ENCODE data around the gene YWHAG. TPM values are rescaled to one million over a fixed set of nuclear protein-coding genes. Genes with fewer than 3 reads are reported as not detected.

YWHAG gene
- polyA plus RNA-seq, 1 donor (not counting 4 experiments of a cell fraction or from before 2014, with no cell fraction given) = 130 TPM

DNA sequence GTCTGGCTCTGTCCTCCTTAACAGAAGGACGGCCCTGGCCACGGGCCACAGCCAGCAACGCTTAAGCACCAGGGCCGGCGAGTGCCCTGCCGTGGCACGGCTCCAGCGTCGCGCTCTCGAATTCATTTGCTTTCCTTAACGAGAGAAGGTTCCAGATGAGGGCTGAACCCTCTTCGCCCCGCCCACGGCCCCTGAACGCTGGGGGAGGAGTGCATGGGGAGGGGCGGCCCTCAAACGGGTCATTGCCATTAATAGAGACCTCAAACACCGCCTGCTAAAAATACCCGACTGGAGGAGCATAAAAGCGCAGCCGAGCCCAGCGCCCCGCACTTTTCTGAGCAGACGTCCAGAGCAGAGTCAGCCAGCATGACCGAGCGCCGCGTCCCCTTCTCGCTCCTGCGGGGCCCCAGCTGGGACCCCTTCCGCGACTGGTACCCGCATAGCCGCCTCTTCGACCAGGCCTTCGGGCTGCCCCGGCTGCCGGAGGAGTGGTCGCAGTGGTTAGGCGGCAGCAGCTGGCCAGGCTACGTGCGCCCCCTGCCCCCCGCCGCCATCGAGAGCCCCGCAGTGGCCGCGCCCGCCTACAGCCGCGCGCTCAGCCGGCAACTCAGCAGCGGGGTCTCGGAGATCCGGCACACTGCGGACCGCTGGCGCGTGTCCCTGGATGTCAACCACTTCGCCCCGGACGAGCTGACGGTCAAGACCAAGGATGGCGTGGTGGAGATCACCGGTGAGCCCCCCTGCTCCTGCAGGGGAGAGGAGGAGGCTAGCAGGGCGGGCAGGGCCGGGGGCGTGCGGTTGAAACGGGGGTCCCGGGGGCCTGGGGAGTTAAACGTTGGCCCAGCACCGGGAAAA is 56.2 kb downstream of the YWHAG start, which contains the start of gene HSPB1:
Gene HSPB1, plus strand, starts transcription at position 327 of the 855 bp plus-strand sequence. Its CDS starts 40 bp downstream, at position 367.
- Histone ChIP-seq H3K4me1 (ENCODE audit: control insufficient read depth, extremely low read depth, insufficient read depth, low read length) (peaks cover 50% of the 10 kb centered on the region), H3K9me3 (ENCODE audit: control insufficient read depth, low read depth, low read length) (no peaks in the 10 kb centered on the region), H3K9ac (ENCODE audit: control insufficient read depth, extremely low read depth, insufficient read depth, low read length) (peak within 1 kb of the TSS; percentile 89), H3K36me3 (ENCODE audit: control insufficient read depth in 2 of 2, extremely low read depth in 1 of 2, insufficient read depth in 2 of 2, low read length in 2 of 2) (peaks cover 2 to 9% of the 10 kb centered on the region in 2 experiments), H3K4me2 (ENCODE audit: control insufficient read depth, extremely low read depth, insufficient read depth, low read depth, low read length) (peak within 1 kb of the TSS; percentile 78), H3K4me3 (ENCODE audit: control insufficient read depth in 2 of 3, extremely low read depth in 1 of 3, insufficient read depth in 2 of 3, low read depth in 1 of 3, low read length in 3 of 3) (peak within 1 kb of the TSS; percentile 76 to 95 (median 77)), H3K9me1 (ENCODE audit: control insufficient read depth, extremely low read depth, insufficient read depth, low read length) (no peaks in the 10 kb centered on the region), H3K27ac (ENCODE audit: control insufficient read depth, insufficient read depth, low read length) (peak within 1 kb of the TSS; percentile 71), H3K79me2 (ENCODE audit: control insufficient read depth, insufficient read depth, low read length) (peaks cover 4% of the 10 kb centered on the region), H2AFZ (ENCODE audit: control insufficient read depth, low read length) (peak within 1 kb of the TSS; percentile 41), H4K20me1 (ENCODE audit: control insufficient read depth, extremely low read depth, insufficient read depth, low read length) (no peaks in the 10 kb centered on the region), H3K27me3 (ENCODE audit: control insufficient read depth, extremely low read depth, insufficient read depth, low read length) (no peaks in the 10 kb centered on the region)
- dilution Hi-C loops (cut with MboI; ENCODE audit: extremely low pct_ligation_motif_present, low sequenced_read_pairs) = no loop called here
- TF ChIP-seq, protein P1, sequence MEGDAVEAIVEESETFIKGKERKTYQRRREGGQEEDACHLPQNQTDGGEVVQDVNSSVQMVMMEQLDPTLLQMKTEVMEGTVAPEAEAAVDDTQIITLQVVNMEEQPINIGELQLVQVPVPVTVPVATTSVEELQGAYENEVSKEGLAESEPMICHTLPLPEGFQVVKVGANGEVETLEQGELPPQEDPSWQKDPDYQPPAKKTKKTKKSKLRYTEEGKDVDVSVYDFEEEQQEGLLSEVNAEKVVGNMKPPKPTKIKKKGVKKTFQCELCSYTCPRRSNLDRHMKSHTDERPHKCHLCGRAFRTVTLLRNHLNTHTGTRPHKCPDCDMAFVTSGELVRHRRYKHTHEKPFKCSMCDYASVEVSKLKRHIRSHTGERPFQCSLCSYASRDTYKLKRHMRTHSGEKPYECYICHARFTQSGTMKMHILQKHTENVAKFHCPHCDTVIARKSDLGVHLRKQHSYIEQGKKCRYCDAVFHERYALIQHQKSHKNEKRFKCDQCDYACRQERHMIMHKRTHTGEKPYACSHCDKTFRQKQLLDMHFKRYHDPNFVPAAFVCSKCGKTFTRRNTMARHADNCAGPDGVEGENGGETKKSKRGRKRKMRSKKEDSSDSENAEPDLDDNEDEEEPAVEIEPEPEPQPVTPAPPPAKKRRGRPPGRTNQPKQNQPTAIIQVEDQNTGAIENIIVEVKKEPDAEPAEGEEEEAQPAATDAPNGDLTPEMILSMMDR (optimal IDR thresholded peaks at IDR 0.05 in 1 of 3, IDR thresholded peaks at IDR 0.05 in 1 of 3, conservative IDR thresholded peaks at IDR 0.05 in 1 of 3; ENCODE audit: extremely low read depth in 1 of 3, insufficient read depth in 2 of 3, low read length in 3 of 3) = no peak
- no peak for TF ChIP-seq EZH2 (IDR thresholded peaks at IDR 0.05; ENCODE audit: low read length)
- DNase-seq (ENCODE audit: low read depth, low spot score) (no peak), FAIRE-seq (no peak)

DNA sequence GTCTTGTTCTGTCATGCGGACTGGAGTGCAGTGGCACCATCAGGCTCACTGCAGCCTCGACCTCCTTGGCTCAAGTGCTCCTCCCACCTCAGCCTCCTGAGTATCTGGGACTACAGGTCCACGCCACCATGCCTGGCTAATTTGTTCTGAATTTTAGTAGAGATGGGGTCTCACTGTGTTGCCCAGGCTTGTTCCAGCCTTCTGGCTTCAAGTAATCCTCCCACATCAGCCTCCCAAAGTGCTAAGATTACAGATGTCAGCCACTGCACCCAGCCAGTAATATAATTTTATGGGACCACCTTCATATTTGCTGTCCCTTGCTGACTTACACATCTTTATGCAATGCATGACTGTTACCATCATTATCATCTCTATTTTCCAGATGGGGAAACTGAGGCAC is 57.8 kb downstream of the YWHAG start:
- H3K27ac ChIP-seq (ENCODE audit: control insufficient read depth, insufficient read depth, low read length) = peak overlapping the region; percentile 13
- no peak overlapping the region for H2AFZ ChIP-seq (ENCODE audit: control insufficient read depth, low read length)
- no peaks in the 10 kb centered on the region for H3K9me1 ChIP-seq (ENCODE audit: control insufficient read depth, extremely low read depth, insufficient read depth, low read length)
- no peaks in the 10 kb centered on the region for H3K9me3 ChIP-seq (ENCODE audit: control insufficient read depth, low read depth, low read length)
- H3K4me3 ChIP-seq (ENCODE audit: control insufficient read depth in 2 of 3, extremely low read depth in 1 of 3, insufficient read depth in 2 of 3, low read depth in 1 of 3, low read length in 3 of 3) = no peak overlapping the region
- H3K36me3 ChIP-seq (ENCODE audit: control insufficient read depth in 2 of 2, extremely low read depth in 1 of 2, insufficient read depth in 2 of 2, low read length in 2 of 2) = peaks cover 2 to 9% of the 10 kb centered on the region in 2 experiments
- FAIRE-seq (no peak), DNase-seq (ENCODE audit: low read depth, low spot score) (no peak)
- H3K9ac ChIP-seq (ENCODE audit: control insufficient read depth, extremely low read depth, insufficient read depth, low read length) = no peak overlapping the region
- no peaks in the 10 kb centered on the region for H3K27me3 ChIP-seq (ENCODE audit: control insufficient read depth, extremely low read depth, insufficient read depth, low read length)
- H3K4me2 ChIP-seq (ENCODE audit: control insufficient read depth, extremely low read depth, insufficient read depth, low read depth, low read length) = no peak overlapping the region
- H4K20me1 ChIP-seq (ENCODE audit: control insufficient read depth, extremely low read depth, insufficient read depth, low read length) = no peaks in the 10 kb centered on the region
- TF ChIP-seq EZH2 (IDR thresholded peaks at IDR 0.05; ENCODE audit: low read length) = no peak
- TF ChIP-seq, protein P1 (optimal IDR thresholded peaks at IDR 0.05 in 1 of 3, IDR thresholded peaks at IDR 0.05 in 1 of 3, conservative IDR thresholded peaks at IDR 0.05 in 1 of 3; ENCODE audit: extremely low read depth in 1 of 3, insufficient read depth in 2 of 3, low read length in 3 of 3) = no peak
- H3K4me1 ChIP-seq (ENCODE audit: control insufficient read depth, extremely low read depth, insufficient read depth, low read length) = peaks cover 49% of the 10 kb centered on the region
- peaks cover 4% of the 10 kb centered on the region for H3K79me2 ChIP-seq (ENCODE audit: control insufficient read depth, insufficient read depth, low read length)
- dilution Hi-C loops (cut with MboI; ENCODE audit: extremely low pct_ligation_motif_present, low sequenced_read_pairs) = no loop called here

Data from keratinocyte (primary cell).